Measurements from ENCODE around the gene FCN3.

GRCh38 chr1:27408151-27408550 lies 33.5 kb upstream of the FCN3 start:
- TF ChIP-seq CTCF (IDR thresholded peaks at IDR 0.05; ENCODE audit: low read depth, low read length), result no peak
- TF ChIP-seq EZH2phosphoT487 (IDR thresholded peaks at IDR 0.05; ENCODE audit: low read depth), result no peak

Data from OCI-LY3 (cell line).